H1 (cell line): ENCODE measurements around the gene GAS7. TPM values are rescaled to one million over a fixed set of nuclear protein-coding genes. Genes with fewer than 3 reads are reported as not detected.

Source experiments
- CTCF ChIA-PET: fragments of 300-600 bp; sonication (Branson Sonifier 250); formaldehyde crosslinking; loops from one replicate; lab custom pipeline; 2021; ENCODE audit not compliant: partially characterized antibody; lab: Charles Lee
- POLR2A ChIA-PET: fragments of 300-600 bp; sonication (Branson Sonifier 250); formaldehyde crosslinking; loops from one replicate; lab custom pipeline; 2021; ENCODE audit warnings: inconsistent platforms; ENCODE audit not compliant: partially characterized antibody; lab: Charles Lee
- DNase-seq, 2 experiments: peaks; one replicate each; pipeline versions ENCODE4 v3.0.0 to v3.0.0-alpha.2; 2010 to 2022; ENCODE audit warnings: low spot score in 2 of 2, low read depth in 1 of 2, mixed read lengths in 1 of 2
- FAIRE-seq: peaks from 2 replicates; lab custom pipeline; 2011; peaks lifted over from hg19 to GRCh38; lab: Jason Lieb, UNC
- H2AFZ ChIP-seq: 2 replicates; pipeline ENCODE4 v1.8.1; 2012; ENCODE audit warnings: low read length, inconsistent platforms
- H2AK5ac ChIP-seq: 2 replicates; pipeline ENCODE4 v1.6.1; 2013; ENCODE audit warnings: low read depth, low read length
- H2BK120ac ChIP-seq: replicated peaks from 2 replicates; pipeline ENCODE3; 2013; ENCODE audit warnings: low read depth, low read length, inconsistent platforms
- H2BK12ac ChIP-seq: 2 replicates; pipeline ENCODE4 v1.6.1; 2013; ENCODE audit warnings: low read depth, low read length
- H2BK15ac ChIP-seq: 2 replicates; pipeline ENCODE4 v1.6.1; 2013; ENCODE audit warnings: low read length
- H2BK20ac ChIP-seq: 2 replicates; pipeline ENCODE4 v1.6.1; 2013; ENCODE audit warnings: low read length
- H2BK5ac ChIP-seq: 2 replicates; pipeline ENCODE4 v1.6.1; 2013; ENCODE audit warnings: low read depth, low read length
- H3K14ac ChIP-seq: 2 replicates; pipeline ENCODE4 v1.6.1; 2013; ENCODE audit warnings: inconsistent platforms; ENCODE audit not compliant: insufficient read length
- H3K18ac ChIP-seq: 2 replicates; pipeline ENCODE4 v1.6.1; 2013; ENCODE audit warnings: low read length; ENCODE audit errors: extremely low read depth
- H3K23ac ChIP-seq: 2 replicates; pipeline ENCODE4 v1.6.1; 2013; ENCODE audit warnings: inconsistent platforms; ENCODE audit not compliant: insufficient read length
- H3K23me2 ChIP-seq: 2 replicates; pipeline ENCODE4 v1.6.1; 2013; ENCODE audit warnings: low read depth, low read length
- H3K27ac ChIP-seq: 2 replicates; pipeline ENCODE4 v1.6.1; 2011; ENCODE audit warnings: low read depth, low read length, inconsistent platforms
- H3K27me3 ChIP-seq, 4 experiments: replicated peaks in 1 of 4; 1 replicate in 1 of 4; 2 replicates in 3 of 4; pipeline versions ENCODE4 v1.6.1 to v1.8.1; 2011 to 2013; ENCODE audit warnings: low read length in 3 of 4, mild to moderate bottlenecking in 3 of 4, inconsistent platforms in 2 of 4, mixed read lengths in 2 of 4, moderate library complexity in 1 of 4; ENCODE audit not compliant: control insufficient read depth in 3 of 4, insufficient read depth in 3 of 4; ENCODE audit errors: extremely low read depth in 1 of 4
- H3K36me3 ChIP-seq, 4 experiments: 2 replicates each; pipeline versions ENCODE4 v1.6.1 to v1.8.1; 2011 to 2013; ENCODE audit warnings: mild to moderate bottlenecking in 4 of 4, low read length in 3 of 4, moderate library complexity in 2 of 4, control low read depth in 1 of 4, inconsistent platforms in 1 of 4; ENCODE audit not compliant: insufficient read depth in 4 of 4, control insufficient read depth in 2 of 4
- H3K4ac ChIP-seq: replicated peaks from 2 replicates; pipeline ENCODE3; 2013; ENCODE audit warnings: low read length, low read depth, mixed read lengths, inconsistent platforms; ENCODE audit not compliant: insufficient read length
- H3K4me1 ChIP-seq, 4 experiments: replicated peaks in 1 of 4; 1 replicate in 1 of 4; 2 replicates in 3 of 4; pipeline versions ENCODE4 v1.6.1 to v1.8.1; 2011 to 2013; ENCODE audit warnings: low read length in 3 of 4, inconsistent platforms in 2 of 4, mixed read lengths in 1 of 4; ENCODE audit not compliant: insufficient read depth in 4 of 4, control insufficient read depth in 3 of 4
- H3K4me2 ChIP-seq, 2 experiments: 2 replicates each; pipeline versions ENCODE4 v1.6.1 to v1.8.1; 2011 to 2013; ENCODE audit warnings: low read depth in 2 of 2, low read length in 2 of 2, control low read depth in 1 of 2, inconsistent platforms in 1 of 2, mild to moderate bottlenecking in 1 of 2; ENCODE audit not compliant: insufficient read depth in 1 of 2
- H3K4me3 ChIP-seq, 4 experiments: fragments of 200-600, 300-600 bp in 1 of 4; sonication (generic), shearing (Covaris generic), sonication (Bioruptor Twin) in 1 of 4; 2 replicates each; pipeline versions ENCODE4 v1.5.1 to v1.8.1; 2011 to 2016; ENCODE audit warnings: low read length in 4 of 4, low read depth in 3 of 4, control low read depth in 2 of 4, inconsistent platforms in 2 of 4, mild to moderate bottlenecking in 2 of 4, mixed read lengths in 1 of 4, moderate library complexity in 1 of 4; ENCODE audit not compliant: insufficient read depth in 2 of 4; ENCODE audit errors: extremely low read depth in 1 of 4
- H3K56ac ChIP-seq: replicated peaks from 2 replicates; pipeline ENCODE3; 2013; ENCODE audit warnings: low read depth, mild to moderate bottlenecking, mixed read lengths, low read length, inconsistent platforms; ENCODE audit not compliant: insufficient read length
- H3K79me1 ChIP-seq: 2 replicates; pipeline ENCODE4 v1.6.1; 2013; ENCODE audit warnings: low read depth, low read length, control low read depth
- H3K79me2 ChIP-seq, 2 experiments: 2 replicates each; pipeline versions ENCODE4 v1.6.1 to v1.8.1; 2012 to 2013; ENCODE audit warnings: low read length in 2 of 2, mild to moderate bottlenecking in 2 of 2, inconsistent platforms in 1 of 2; ENCODE audit not compliant: insufficient read depth in 2 of 2, control insufficient read depth in 1 of 2
- H3K9ac ChIP-seq, 4 experiments: replicated peaks in 1 of 4; 1 replicate in 1 of 4; 2 replicates in 3 of 4; pipeline versions ENCODE4 v1.6.1 to v1.8.1; 2011 to 2013; ENCODE audit warnings: low read depth in 3 of 4, low read length in 3 of 4, control low read depth in 2 of 4, mild to moderate bottlenecking in 2 of 4, moderate library complexity in 2 of 4, inconsistent platforms in 1 of 4; ENCODE audit errors: extremely low read depth in 1 of 4
- H3K9me3 ChIP-seq, 2 experiments: 2 replicates each; pipeline versions ENCODE4 v1.6.1 to v1.8.1; 2012 to 2013; ENCODE audit warnings: mild to moderate bottlenecking in 2 of 2, moderate library complexity in 2 of 2, control low read depth in 1 of 2, inconsistent platforms in 1 of 2, low read depth in 1 of 2, low read length in 1 of 2, mixed read lengths in 1 of 2; ENCODE audit not compliant: insufficient read depth in 2 of 2
- H4K20me1 ChIP-seq, 2 experiments: replicated peaks in 1 of 2; 2 replicates each; pipeline versions ENCODE3 to v1.8.1; 2011 to 2013; ENCODE audit warnings: inconsistent platforms in 2 of 2, low read length in 2 of 2, mild to moderate bottlenecking in 1 of 2; ENCODE audit not compliant: insufficient read depth in 2 of 2, control insufficient read depth in 1 of 2
- H4K5ac ChIP-seq: 2 replicates; pipeline ENCODE4 v1.6.1; 2013; ENCODE audit warnings: low read length, low read depth, mixed read lengths, inconsistent platforms; ENCODE audit not compliant: insufficient read length
- H4K8ac ChIP-seq: 2 replicates; pipeline ENCODE4 v1.8.0; 2013; ENCODE audit warnings: mild to moderate bottlenecking, moderate library complexity, low read length, inconsistent platforms; ENCODE audit not compliant: insufficient read depth; ENCODE audit errors: extremely low read depth
- H4K91ac ChIP-seq: replicated peaks from 2 replicates; pipeline ENCODE3; 2013; ENCODE audit warnings: low read length, mixed read lengths, inconsistent platforms; ENCODE audit not compliant: insufficient read length
- CREB1 ChIP-seq: IDR thresholded peaks from 2 replicates; pipeline ENCODE4 v1.6.1; 2012; ENCODE audit warnings: inconsistent platforms
- PHF8 ChIP-seq: fragments of 200-600 bp; sonication (generic); conservative IDR thresholded peaks from 2 replicates; pipeline ENCODE4 v1.7.1; 2012; ENCODE audit warnings: low read depth, mild to moderate bottlenecking, inconsistent platforms, low read length, moderate library complexity
- POLR2A ChIP-seq, 2 experiments: IDR thresholded peaks; 1 replicate in 1 of 2; 2 replicates in 1 of 2; pipeline ENCODE4 v1.6.1; 2011; ENCODE audit warnings: low read depth in 2 of 2, low read length in 2 of 2, mild to moderate bottlenecking in 2 of 2; ENCODE audit errors: control extremely low read depth in 1 of 2
- SAP30 ChIP-seq: fragments of 300-600 bp; sonication (generic); IDR thresholded peaks from 2 replicates; pipeline ENCODE4 v1.7.1; 2012; ENCODE audit warnings: low read length, moderate library complexity, mild to moderate bottlenecking, inconsistent platforms; ENCODE audit not compliant: insufficient read depth, insufficient replicate concordance
- SIX5 ChIP-seq: IDR thresholded peaks from 2 replicates; pipeline ENCODE4 v1.6.1; 2011; ENCODE audit warnings: mild to moderate bottlenecking, low read depth, low read length
- SUZ12 ChIP-seq: fragments of 200-600 bp; sonication (generic); IDR thresholded peaks from 2 replicates; pipeline ENCODE4 v1.6.1; 2012; ENCODE audit warnings: mild to moderate bottlenecking, inconsistent platforms, low read length, moderate library complexity, mixed read lengths
- TAF1 ChIP-seq: IDR thresholded peaks from 2 replicates; pipeline ENCODE4 v1.6.1; 2011; ENCODE audit warnings: mild to moderate bottlenecking, low read depth, low read length
- TCF12 ChIP-seq: IDR thresholded peaks from 2 replicates; pipeline ENCODE4 v1.6.1; 2011; ENCODE audit warnings: low read depth, mild to moderate bottlenecking, low read length
- WGBS, 2 experiments: shearing (Covaris generic) in 1 of 2; methylation state at CpG; one replicate each; pipeline versions ENCODE4 v1.1.6 to v1.1.7; 2013 to 2015; ENCODE audit warnings: low lambda C conversion rate in 2 of 2, mixed read lengths in 2 of 2, inconsistent platforms in 1 of 2, low coverage in 1 of 2, missing lambda C conversion rate in 1 of 2; ENCODE audit not compliant: insufficient replicate concordance in 2 of 2, insufficient coverage in 1 of 2, insufficient read length in 1 of 2; ENCODE audit errors: extremely low coverage in 1 of 2, missing lambda C conversion rate in 1 of 2; 5-methylcytosine and 5-hydroxymethylcytosine counted together
- polyA plus RNA-seq, 7 experiments: library from polyadenylated mRNA; depleted of rRNA in 3 of 7; stranded (reverse) in 5 of 7; unstranded in 2 of 7; fragments of >200 nt in 5 of 7; fragments of 200-250 nt in 2 of 7; gene quantifications; 1 replicate in 5 of 7; 2 replicates in 1 of 7; 4 replicates in 1 of 7; pipeline versions ENCODE4 v1.2.1 to v1.2.3, GENCODE V29; 2011 to 2013; ENCODE audit warnings: missing spikeins in 2 of 7, mixed read lengths in 2 of 7
- total RNA-seq: library from RNA; stranded (reverse); fragmentation: NEBNext Ultra II Directional; extraction: Animal tissue kit (Norgen Biotek cat#: 25700); gene quantifications from 2 replicates; pipeline ENCODE4 v1.2.1, GENCODE V29; 2021

The GAS7 gene
- total and polyA plus RNA-seq, 2 of the 8 experiments (the other 6 are each of a cell fraction or from before 2014, with no cell fraction given): 5.0 to 14.5 TPM

- H3K23me2 ChIP-seq: peaks cover 3% of the 10 kb centered on the region; the same call in 1 of the 2 replicates
- ChIA-PET CTCF (no interaction called here), POLR2A (no interaction called here)
- FAIRE-seq (no peak), DNase-seq (no peak)
- no peak overlapping the region for H2BK5ac ChIP-seq
- TF ChIP-seq TAF1: no peak
- TF ChIP-seq SIX5: no peak
- TF ChIP-seq SAP30: no peak
- no peak for TF ChIP-seq TCF12
- no peak for TF ChIP-seq POLR2A (IDR thresholded peaks at IDR 0.05; ENCODE audit: control extremely low read depth in 1 of 2, low read depth in 2 of 2, low read length in 2 of 2)
- TF ChIP-seq CREB1: no peak
- TF ChIP-seq SUZ12: no peak
- no peak for TF ChIP-seq PHF8
- no peaks in the 10 kb centered on the region for H3K79me2 ChIP-seq
- H3K23ac ChIP-seq: no peak overlapping the region
- H3K18ac ChIP-seq: no peak overlapping the region
- no peak overlapping the region for H4K91ac ChIP-seq
- H3K4ac ChIP-seq: no peak overlapping the region
- no peak overlapping the region for H3K4me3 ChIP-seq
- H2BK12ac ChIP-seq: no peak overlapping the region
- no peak overlapping the region for H2BK15ac ChIP-seq
- H3K27me3 ChIP-seq: no peaks in the 10 kb centered on the region
- H2BK120ac ChIP-seq: no peak overlapping the region
- H3K9me3 ChIP-seq: no peaks in the 10 kb centered on the region
- H3K56ac ChIP-seq: no peak overlapping the region
- H3K79me1 ChIP-seq: no peaks in the 10 kb centered on the region
- H2AK5ac ChIP-seq: no peak overlapping the region
- no peak overlapping the region for H4K5ac ChIP-seq
- no peak overlapping the region for H2BK20ac ChIP-seq
- H4K20me1 ChIP-seq: peaks cover 0 to 3% of the 10 kb centered on the region in 2 experiments
- WGBS, 2 experiments: 85% methylated on average over 5 of the region's 5 CpGs; no CpG with 5 or more reads in 1 of the 2 experiments
- H4K8ac ChIP-seq: no peak overlapping the region
- no peak overlapping the region for H3K9ac ChIP-seq
- H3K4me2 ChIP-seq: no peak overlapping the region
- no peaks in the 10 kb centered on the region for H3K36me3 ChIP-seq
- peaks cover 5 to 19% (median 10%) of the 10 kb centered on the region in 4 experiments for H3K4me1 ChIP-seq
- no peak overlapping the region for H3K14ac ChIP-seq
- no peak overlapping the region for H2AFZ ChIP-seq
- no peak overlapping the region for H3K27ac ChIP-seq
Measured at GRCh38 chr17:10130677-10131076, 67.7 kb downstream of the GAS7 start.
